ENCODE measurements around the gene ZNF536. TPM values are rescaled to one million over a fixed set of nuclear protein-coding genes. Genes with fewer than 3 reads are reported as not detected.

The ZNF536 gene
- total and polyA plus RNA-seq, 2 of the 4 experiments (the other 2 are of a cell fraction): not detected

GRCh38 chr19:30379841-30380610 is 7.8 kb downstream of the ZNF536 start:
- intact Hi-C loops (cut with micrococcal nuclease): no loop called here
- in situ Hi-C loops (cut with MboI; ENCODE audit: low sequenced_read_pairs): no loop called here

More at GRCh38 chr19:30379841-30380610, 7.8 kb downstream of the ZNF536 start:
- H2AK9ac ChIP-seq (replicated peaks; ENCODE audit: low read depth, low read length, poor library complexity): no peak overlapping the region
- no peak for ATAC-seq (ENCODE audit: low read depth)
- no peak overlapping the region for H2BK5ac ChIP-seq (ENCODE audit: low read depth, low read length, poor library complexity, severe bottlenecking)
- no peaks in the 10 kb centered on the region for H4K20me1 ChIP-seq (ENCODE audit: insufficient read depth, low read length)
- no peak overlapping the region for H3K56ac ChIP-seq (ENCODE audit: extremely low read depth, insufficient read depth, low read length)
- H3K14ac ChIP-seq (replicated peaks; ENCODE audit: low read depth, low read length): no peak overlapping the region
- TF ChIP-seq RCOR1 (IDR thresholded peaks at IDR 0.05; ENCODE audit: insufficient replicate concordance, low read length) (no peak), RAD21 (IDR thresholded peaks at IDR 0.05; ENCODE audit: low read length) (no peak), CEBPB (IDR thresholded peaks at IDR 0.05; ENCODE audit: low read depth, low read length) (no peak), POLR2A (IDR thresholded peaks at IDR 0.05; ENCODE audit: low read depth, low read length) (no peak), NFE2L2 (IDR thresholded peaks at IDR 0.05; ENCODE audit: low read depth, low read length) (no peak)
- H4K8ac ChIP-seq (ENCODE audit: low read depth in 2 of 2, low read length in 2 of 2): no peak overlapping the region
- no peak overlapping the region for H3K4me3 ChIP-seq (ENCODE audit: insufficient read depth, low read depth, low read length)
- dilution Hi-C loops (cut with HindIII; ENCODE audit: low sequenced_read_pairs, unreplicated experiment): no loop called here
- H3K23ac ChIP-seq (ENCODE audit: low read depth, low read length): no peak overlapping the region
- H3K4ac ChIP-seq (ENCODE audit: low read depth, low read length): no peak overlapping the region
- CTCF ChIA-PET: no interaction called here
- 27% methylated on average over 8 of the region's 14 CpGs; no CpG with 5 or more reads in 1 of the 2 experiments for WGBS, 2 experiments (ENCODE audit: extremely low coverage in 2 of 2, insufficient read length in 1 of 2)
- no peaks in the 10 kb centered on the region for H3K9me1 ChIP-seq (ENCODE audit: insufficient read depth, low read length)
- no peak overlapping the region for H4K5ac ChIP-seq (ENCODE audit: low read depth, low read length)
- no peak overlapping the region for H2BK20ac ChIP-seq (ENCODE audit: low read depth, low read length)
- no peaks in the 10 kb centered on the region for H3K79me1 ChIP-seq (ENCODE audit: low read depth in 1 of 2, low read length in 2 of 2)
- H3K9ac ChIP-seq (ENCODE audit: low read depth, low read length): no peak overlapping the region
- POLR2A ChIA-PET (ENCODE audit: unreplicated experiment): no interaction called here
- no peak for DNase-seq
- BruUV-seq (replicated peaks): no TSS peak
- H3K36me3 ChIP-seq (ENCODE audit: control insufficient read depth, insufficient read depth, low read length): no peaks in the 10 kb centered on the region
- no peak overlapping the region for H4K91ac ChIP-seq (ENCODE audit: insufficient read depth, low read depth, low read length)
- peaks cover 23% of the 10 kb centered on the region for H3K9me3 ChIP-seq (ENCODE audit: control insufficient read depth, insufficient read depth, low read length)
- H3K27ac ChIP-seq (ENCODE audit: insufficient read depth, low read length): no peak overlapping the region
- H3K18ac ChIP-seq (ENCODE audit: low read depth, low read length): no peak overlapping the region
- H3K4me2 ChIP-seq (ENCODE audit: low read depth, low read length): no peak overlapping the region
- H2BK120ac ChIP-seq (ENCODE audit: low read depth, low read length): no peak overlapping the region
- H3K4me1 ChIP-seq (ENCODE audit: control insufficient read depth, insufficient read depth, low read length): no peaks in the 10 kb centered on the region
- no peak overlapping the region for H2BK15ac ChIP-seq (ENCODE audit: low read depth, low read length)
- no peaks in the 10 kb centered on the region for H3K27me3 ChIP-seq (ENCODE audit: control insufficient read depth, insufficient read depth, low read length)
- no peak overlapping the region for H2AFZ ChIP-seq (replicated peaks; ENCODE audit: low read length, poor library complexity)
- H2AK5ac ChIP-seq (ENCODE audit: low read depth, low read length): no peak overlapping the region

Measured in IMR-90 (cell line).